CD4-positive, alpha-beta T cell treated with Interleukin-4 for 4 hours (primary cell): Measurements from ENCODE around the gene ERC2.

Experiments used
- DNase-seq: peaks from one replicate; pipeline ENCODE4 v3.0.0-alpha.2; 2020

The ERC2 gene

DNA sequence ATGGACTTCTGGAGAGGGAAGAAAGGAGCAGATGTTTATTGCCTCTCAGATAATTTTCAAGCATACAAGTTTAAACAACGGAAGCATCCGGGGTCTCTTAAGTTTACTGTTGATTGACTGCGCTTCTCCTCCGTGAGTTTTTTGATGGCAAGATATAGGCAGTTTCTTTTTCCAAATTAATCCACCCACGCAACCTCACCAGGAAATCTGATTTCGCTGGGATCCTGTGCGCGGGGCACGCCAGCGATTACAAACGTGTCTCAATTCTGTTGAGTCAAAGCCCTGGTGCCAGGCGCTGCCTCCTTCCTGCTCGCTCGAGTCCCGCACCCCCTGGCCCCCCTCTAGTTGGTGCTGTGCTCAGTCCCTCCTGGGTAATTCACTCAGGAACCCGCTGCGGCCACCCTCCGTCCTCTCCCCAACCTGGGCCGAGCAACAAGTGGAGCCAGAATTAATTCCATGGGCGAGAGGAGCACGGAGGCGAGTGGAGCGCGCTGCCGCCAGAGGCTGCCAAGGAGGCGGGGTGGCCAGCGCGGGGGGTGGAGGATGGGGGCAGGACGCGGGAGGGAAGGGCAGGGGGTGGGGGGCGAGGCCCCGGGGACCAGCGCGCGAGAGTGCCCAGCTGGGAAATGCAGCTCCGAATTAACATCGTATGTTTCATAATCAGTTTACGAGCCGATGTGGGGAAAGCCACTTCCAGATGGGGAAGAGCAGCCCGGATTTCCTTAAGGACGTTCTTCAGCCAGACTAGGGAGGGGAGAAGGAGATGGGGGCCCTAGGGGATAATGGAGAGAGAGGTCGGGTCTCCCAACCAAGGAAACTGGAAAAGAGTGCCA is 987.1 kb downstream of the ERC2 start:
- DNase-seq, result no peak

GRCh38 chr3:55477306-55478303 is 990.7 kb downstream of the ERC2 start:
- DNase-seq, result no peak

DNA sequence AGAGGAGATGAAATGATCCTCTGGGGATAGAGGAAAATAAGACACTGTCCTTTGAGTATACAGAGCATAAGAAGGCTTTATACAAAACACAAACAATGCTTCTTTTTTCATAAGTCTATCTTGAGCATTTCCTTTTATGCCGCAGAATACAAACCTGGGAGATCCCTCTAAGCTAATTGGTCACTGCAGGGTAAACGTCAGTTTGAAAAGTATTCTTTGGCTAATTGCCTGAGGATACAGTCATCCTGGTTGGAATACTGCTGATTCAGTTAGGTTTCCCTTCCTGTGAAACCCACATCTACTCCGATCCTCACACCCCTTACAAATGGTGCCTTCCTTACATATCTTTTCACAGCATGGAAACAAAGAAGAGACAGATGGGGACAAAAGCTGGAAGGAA is 991.8 kb downstream of the ERC2 start:
- DNase-seq, result no peak

GRCh38 chr3:55474213-55474632 is 994.0 kb downstream of the ERC2 start:
- DNase-seq, result no peak

- DNase-seq, result no peak
These were observed 994.5 kb downstream of the ERC2 start for GRCh38 chr3:55473788-55474187.

DNA sequence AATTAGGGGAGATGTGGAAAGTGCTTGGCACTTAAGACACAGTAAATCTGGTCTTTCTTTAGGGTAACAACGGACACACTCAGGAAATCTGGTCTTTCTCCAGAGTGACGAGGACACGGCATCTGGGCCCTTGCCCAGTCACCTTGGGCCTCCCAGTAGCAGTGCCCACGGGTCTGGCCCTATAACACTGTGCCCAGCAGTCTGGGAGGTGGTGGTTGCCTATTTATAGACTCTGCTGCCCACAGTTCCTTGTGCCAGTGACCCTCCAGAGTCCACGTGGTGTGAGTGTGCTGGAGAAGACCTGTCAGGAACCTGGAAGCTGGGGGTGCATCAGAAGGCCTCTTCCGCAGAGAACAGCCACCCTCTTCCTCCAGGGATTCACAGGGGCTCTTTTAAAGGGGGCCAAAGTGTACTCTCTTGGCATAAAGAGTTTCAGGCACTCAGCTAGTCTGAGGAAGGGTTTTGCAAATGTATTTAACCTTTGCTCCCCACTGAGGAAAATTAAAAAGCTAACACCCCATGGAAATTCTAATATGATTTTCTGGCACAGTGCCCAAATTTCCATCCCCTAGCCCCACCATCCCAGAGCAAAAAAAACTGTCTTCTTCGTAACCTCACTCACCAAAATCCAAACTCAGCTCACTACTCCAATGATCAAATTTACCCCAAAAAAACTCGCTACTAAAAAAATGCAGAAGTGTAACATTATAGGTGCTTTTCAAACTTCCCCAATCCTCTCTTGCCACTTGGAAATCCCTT is 996.6 kb downstream of the ERC2 start:
- no peak for DNase-seq

DNA sequence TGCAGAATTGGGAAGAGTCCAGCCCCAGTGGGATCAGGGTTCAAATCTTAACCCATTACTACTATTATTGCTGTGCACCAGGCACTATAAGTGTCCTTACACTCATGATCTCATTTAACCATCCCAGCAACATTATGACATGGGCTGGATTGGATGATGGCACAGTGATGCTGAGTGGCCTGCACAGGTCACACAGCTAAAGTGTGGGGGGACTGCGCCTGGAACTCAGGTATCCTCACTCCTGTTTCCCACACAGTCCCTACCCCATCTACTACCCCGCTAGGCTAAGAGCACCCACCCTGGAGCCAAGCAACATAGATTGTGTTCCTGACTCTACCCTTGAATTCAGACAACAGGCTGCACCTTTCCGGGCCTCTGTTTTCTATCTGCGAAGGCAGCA is 997.2 kb downstream of the ERC2 start:
- DNase-seq, result no peak

DNA sequence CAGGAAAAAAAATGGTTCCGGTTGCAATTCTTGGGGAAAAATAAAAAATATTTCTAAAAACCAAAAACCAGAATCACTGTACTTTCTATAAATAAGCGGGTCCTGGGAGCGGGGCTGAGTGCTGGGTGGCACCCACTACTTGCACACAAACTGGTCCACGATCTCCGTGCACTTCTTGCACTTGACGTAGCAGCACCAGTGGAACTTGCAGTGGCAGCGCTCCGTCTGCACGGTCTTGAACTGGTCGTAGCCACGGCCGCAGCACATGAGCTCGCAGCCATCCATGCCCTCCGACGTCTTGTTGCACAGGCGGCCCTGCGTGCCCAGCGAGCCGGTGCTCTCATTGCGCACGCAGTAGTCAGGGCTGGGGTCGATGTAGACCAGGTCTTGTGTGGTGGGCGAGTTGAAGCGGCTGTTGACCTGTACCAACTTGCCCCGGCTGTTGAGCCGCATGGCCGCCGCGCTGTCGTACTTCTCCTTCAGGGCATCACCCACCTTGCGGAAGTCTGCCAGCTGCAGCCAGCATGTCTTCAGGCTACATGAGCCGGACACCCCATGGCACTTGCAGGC is 998.2 kb downstream of the ERC2 start:
- DNase-seq, result no peak

GRCh38 chr3:55468251-55468650 is 1000.0 kb downstream of the ERC2 start:
- DNase-seq, result no peak

DNA sequence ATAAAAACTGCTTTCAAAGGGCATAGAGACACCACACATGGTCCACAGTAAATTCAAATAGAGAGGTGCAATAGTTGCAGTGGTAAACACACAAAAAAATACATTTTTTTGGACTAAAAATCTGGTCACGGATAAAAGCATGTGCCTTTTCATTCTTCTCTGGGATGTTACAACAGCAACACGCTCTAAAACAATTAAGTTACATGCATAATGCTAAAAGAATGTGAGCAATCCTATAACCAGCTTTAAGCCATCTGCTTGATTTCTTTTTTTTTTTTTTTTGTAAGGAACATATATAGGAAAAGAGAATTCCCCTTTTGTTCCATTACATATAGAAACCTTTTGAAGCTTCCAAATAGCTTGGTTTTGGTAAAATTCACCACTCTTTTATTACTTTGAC is 1001.2 kb downstream of the ERC2 start:
- no peak for DNase-seq

DNA sequence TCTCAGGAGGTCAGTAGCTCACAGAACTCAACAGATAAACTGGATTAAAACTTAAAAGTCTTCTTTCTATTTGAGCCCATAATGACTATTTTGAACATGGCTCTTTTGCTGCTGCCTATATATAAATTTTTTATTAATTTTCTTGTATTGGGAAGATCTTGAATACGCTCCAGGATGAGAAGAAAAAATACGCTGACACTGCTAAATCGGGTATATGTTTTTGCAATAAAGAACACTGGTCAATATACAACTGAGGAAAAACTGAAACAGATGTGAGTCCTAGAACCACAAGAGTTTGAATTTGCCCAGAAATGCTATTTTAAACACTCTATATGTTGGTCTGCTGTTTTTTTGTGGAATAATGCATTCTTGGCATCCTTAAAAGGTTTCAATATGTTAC is 1001.7 kb downstream of the ERC2 start:
- DNase-seq, result no peak

- DNase-seq, result no peak
These were observed 1006.4 kb downstream of the ERC2 start for GRCh38 chr3:55461896-55462295.

DNA sequence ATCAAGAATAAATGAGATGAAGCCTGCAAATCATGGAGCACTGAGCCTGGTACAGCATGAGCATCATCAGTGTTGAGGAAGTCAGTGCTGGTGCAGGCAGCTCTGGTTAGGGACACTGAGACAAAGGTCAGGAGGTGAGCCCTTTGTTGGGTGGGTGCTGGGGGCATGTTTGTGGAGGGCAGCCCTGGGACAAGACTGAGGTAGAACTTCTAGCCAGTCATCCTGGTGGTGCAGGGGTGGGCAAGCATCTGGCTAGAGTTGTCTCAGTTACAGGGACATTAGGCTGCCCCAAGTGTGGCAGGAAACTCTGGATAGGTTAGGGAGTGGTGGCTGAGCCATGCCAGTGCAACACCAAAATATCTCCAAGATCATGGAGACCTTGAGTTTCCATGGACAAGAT is 1008.4 kb downstream of the ERC2 start:
- DNase-seq, result no peak
